AG09309 (cell line): ENCODE data around the gene RFX7.

Experiments used
- DNase-seq: peaks from one replicate; pipeline ENCODE4 v3.0.0-alpha.2; 2010; ENCODE audit warnings: low read depth
- H3K4me3 ChIP-seq: 2 replicates; pipeline ENCODE4 v1.5.1; 2011; ENCODE audit warnings: mild to moderate bottlenecking, low read depth, low read length, moderate library complexity; ENCODE audit not compliant: control insufficient read depth
- TF ChIP-seq, protein P1 (sequence below): IDR thresholded peaks from 2 replicates; pipeline ENCODE4 v1.5.1; 2011; ENCODE audit warnings: mild to moderate bottlenecking, low read depth, low read length, inconsistent platforms; ENCODE audit not compliant: insufficient read depth, control insufficient read depth; ENCODE audit errors: missing control alignments

Gene RFX7

DNA sequence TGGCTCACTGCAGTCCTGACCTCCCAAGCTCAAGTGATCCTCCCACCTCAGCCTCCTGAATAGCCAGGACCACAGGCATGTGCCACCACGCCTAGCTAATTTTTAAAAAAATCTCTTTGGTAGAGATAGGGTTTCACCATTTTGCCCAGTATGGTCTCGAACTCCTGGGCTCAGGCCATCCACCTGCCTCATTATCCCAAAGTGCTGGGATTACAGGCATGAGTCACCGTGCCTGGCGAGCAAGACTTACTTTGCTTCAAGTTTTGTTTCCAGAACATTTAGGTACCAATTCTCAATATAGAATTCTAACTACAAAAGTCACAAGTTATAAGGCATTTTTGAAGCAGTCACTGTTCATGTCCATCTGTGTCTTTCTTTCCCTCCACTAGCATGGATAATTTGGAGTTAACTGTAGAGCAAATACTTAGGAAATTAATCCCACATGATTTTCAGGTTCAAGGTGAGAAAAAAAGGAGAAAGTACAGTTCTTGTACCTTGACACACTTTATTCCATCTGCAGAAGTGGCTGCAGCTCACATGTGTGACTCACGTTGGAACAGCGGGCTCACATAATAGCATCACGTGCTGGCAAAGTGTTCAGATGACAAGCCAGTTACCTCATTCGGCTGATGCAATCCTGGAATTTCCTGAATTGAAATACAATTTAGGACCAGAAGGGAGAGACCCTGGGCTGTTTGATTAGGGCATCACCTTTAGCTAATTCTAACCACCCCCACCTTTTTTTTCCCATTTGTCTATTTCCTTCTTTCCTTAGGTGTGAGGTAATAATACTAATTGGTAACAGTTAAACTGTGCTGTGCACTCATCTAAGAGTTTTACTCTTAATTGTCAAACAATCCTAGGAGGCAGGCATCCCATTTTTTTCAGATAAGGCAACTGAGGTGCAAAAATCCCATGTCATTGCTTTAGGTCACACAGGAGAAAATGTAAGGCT is 203.3 kb downstream of the RFX7 start:
- H3K4me3 ChIP-seq, result no peak overlapping the region
- TF ChIP-seq, protein P1, sequence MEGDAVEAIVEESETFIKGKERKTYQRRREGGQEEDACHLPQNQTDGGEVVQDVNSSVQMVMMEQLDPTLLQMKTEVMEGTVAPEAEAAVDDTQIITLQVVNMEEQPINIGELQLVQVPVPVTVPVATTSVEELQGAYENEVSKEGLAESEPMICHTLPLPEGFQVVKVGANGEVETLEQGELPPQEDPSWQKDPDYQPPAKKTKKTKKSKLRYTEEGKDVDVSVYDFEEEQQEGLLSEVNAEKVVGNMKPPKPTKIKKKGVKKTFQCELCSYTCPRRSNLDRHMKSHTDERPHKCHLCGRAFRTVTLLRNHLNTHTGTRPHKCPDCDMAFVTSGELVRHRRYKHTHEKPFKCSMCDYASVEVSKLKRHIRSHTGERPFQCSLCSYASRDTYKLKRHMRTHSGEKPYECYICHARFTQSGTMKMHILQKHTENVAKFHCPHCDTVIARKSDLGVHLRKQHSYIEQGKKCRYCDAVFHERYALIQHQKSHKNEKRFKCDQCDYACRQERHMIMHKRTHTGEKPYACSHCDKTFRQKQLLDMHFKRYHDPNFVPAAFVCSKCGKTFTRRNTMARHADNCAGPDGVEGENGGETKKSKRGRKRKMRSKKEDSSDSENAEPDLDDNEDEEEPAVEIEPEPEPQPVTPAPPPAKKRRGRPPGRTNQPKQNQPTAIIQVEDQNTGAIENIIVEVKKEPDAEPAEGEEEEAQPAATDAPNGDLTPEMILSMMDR, result no peak
- peak; percentile 72 for DNase-seq

- DNase-seq, result no peak
- TF ChIP-seq, protein P1, result no peak
- no peak overlapping the region for H3K4me3 ChIP-seq
These were observed 205.0 kb downstream of the RFX7 start for GRCh38 chr15:56038707-56039106.

- TF ChIP-seq, protein P1, result no peak
- no peak overlapping the region for H3K4me3 ChIP-seq
- no peak for DNase-seq
These were observed 205.7 kb downstream of the RFX7 start for GRCh38 chr15:56038015-56038414.
